ENCODE data around the gene GPR149.
"Not testable (repeated sequence)": the region's sequence is repeated elsewhere in the genome, so short reads cannot be mapped to it uniquely, and the experiment has no call there.

GPR149 gene, protein sequence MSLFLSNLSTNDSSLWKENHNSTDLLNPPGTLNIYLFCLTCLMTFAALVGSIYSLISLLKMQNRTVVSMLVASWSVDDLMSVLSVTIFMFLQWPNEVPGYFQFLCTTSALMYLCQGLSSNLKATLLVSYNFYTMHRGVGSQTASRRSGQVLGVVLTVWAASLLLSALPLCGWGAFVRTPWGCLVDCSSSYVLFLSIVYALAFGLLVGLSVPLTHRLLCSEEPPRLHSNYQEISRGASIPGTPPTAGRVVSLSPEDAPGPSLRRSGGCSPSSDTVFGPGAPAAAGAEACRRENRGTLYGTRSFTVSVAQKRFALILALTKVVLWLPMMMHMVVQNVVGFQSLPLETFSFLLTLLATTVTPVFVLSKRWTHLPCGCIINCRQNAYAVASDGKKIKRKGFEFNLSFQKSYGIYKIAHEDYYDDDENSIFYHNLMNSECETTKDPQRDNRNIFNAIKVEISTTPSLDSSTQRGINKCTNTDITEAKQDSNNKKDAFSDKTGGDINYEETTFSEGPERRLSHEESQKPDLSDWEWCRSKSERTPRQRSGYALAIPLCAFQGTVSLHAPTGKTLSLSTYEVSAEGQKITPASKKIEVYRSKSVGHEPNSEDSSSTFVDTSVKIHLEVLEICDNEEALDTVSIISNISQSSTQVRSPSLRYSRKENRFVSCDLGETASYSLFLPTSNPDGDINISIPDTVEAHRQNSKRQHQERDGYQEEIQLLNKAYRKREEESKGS

DNA sequence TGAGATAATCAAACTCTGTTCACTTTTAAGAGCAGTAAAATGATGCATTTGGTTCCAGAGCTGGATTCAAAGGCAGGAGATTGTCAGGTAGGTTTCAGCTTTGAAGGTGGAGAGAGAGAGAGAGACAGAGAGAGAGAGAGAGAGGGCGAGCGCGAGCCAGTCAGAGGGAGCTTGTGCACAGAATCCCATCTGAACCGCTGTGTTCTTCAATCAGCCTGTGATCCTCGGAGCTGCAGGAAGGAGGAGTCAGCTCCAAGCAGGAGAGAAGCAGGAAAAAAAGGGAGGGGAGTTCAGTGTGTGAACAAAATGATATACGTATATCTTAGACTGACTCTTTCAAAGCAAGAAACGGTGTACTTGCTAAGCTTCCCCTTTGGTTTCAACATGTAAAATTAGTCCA is at the start of gene GPR149:
TSS of gene GPR149 (minus strand) at position 177 of the 400 bp plus-strand sequence. CDS start 575 bp downstream, outside the sequence.
- H3K36me3 ChIP-seq (ENCODE audit: insufficient read depth, low read length) = no peaks in the 10 kb centered on the region
- DNase-seq (ENCODE audit: low read depth, low spot score) = no peak
- no peaks in the 10 kb centered on the region for H3K9me3 ChIP-seq (ENCODE audit: low read depth, low read length)
- no peak within 1 kb of the TSS for H3K9ac ChIP-seq (ENCODE audit: insufficient read length)
- H3K27ac ChIP-seq = no peak within 1 kb of the TSS
- no peak for TF ChIP-seq EZH2 (IDR thresholded peaks at IDR 0.05)
- TF ChIP-seq POLR2AphosphoS5 (IDR thresholded peaks at IDR 0.05; ENCODE audit: borderline replicate concordance, low read depth, low read length) = no peak
- TF ChIP-seq FOXP2 (optimal IDR thresholded peaks at IDR 0.05; ENCODE audit: control extremely low read depth, extremely low read length, insufficient read depth) = no peak
- H3K4me3 ChIP-seq = no peak within 1 kb of the TSS

DNA sequence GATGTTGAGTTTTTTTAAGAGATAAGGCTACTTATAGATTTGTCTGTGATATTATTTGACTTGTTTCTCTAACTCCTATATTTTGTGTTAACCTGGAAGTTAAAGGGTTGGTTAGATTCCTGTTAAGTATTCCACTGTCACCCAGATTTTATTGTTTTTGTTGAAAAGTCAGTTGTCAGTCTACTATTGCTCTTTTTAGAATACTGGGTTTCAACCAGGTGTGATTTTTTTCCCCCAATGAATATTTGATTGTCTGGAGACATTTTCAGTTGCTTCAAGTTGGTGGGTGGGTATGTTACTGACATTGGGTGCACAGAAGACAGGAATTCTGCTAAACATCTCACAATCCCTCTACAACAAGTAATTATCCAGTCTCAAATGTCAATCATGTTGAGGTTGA is 43.8 kb upstream of the GPR149 start:
- Histone ChIP-seq H3K4me3 (no peak overlapping the region), H3K27ac (no peak overlapping the region), H3K9me3 (ENCODE audit: low read depth, low read length) (no peaks in the 10 kb centered on the region), H3K36me3 (ENCODE audit: insufficient read depth, low read length) (no peaks in the 10 kb centered on the region), H3K9ac (ENCODE audit: insufficient read length) (no peak overlapping the region)
- TF ChIP-seq EZH2 (IDR thresholded peaks at IDR 0.05) = no peak
- TF ChIP-seq FOXP2 (optimal IDR thresholded peaks at IDR 0.05; ENCODE audit: control extremely low read depth, extremely low read length, insufficient read depth) = no peak
- TF ChIP-seq POLR2AphosphoS5 (IDR thresholded peaks at IDR 0.05; ENCODE audit: borderline replicate concordance, low read depth, low read length) = no peak
- no peak for DNase-seq (ENCODE audit: low read depth, low spot score)

DNA sequence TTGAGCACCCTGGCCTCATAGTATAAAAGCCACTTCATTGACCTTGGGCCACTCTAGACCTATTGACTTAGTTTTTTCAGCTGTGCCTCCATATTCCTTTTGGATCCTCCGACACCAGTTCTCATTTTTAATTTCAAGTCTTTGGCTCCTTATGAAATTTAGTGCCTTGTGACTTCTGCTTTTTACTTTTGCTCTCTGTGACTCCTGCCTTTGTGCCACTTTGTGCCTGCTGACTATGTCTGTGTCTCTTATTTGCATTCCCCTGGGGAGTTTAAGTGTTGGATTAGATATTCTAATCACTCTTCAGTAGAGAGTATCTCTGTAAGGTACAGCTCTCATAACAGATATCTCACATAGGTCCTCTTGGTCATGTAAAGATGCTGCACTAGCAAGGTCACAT is 39.6 kb upstream of the GPR149 start:
- no peaks in the 10 kb centered on the region for H3K9me3 ChIP-seq (ENCODE audit: low read depth, low read length)
- H3K9ac ChIP-seq (ENCODE audit: insufficient read length) = no peak overlapping the region
- H3K27ac ChIP-seq = no peak overlapping the region
- H3K4me3 ChIP-seq = no peak overlapping the region
- no peaks in the 10 kb centered on the region for H3K36me3 ChIP-seq (ENCODE audit: insufficient read depth, low read length)
- DNase-seq (ENCODE audit: low read depth, low spot score) = no peak
- no peak for TF ChIP-seq FOXP2 (optimal IDR thresholded peaks at IDR 0.05; ENCODE audit: control extremely low read depth, extremely low read length, insufficient read depth)

DNA sequence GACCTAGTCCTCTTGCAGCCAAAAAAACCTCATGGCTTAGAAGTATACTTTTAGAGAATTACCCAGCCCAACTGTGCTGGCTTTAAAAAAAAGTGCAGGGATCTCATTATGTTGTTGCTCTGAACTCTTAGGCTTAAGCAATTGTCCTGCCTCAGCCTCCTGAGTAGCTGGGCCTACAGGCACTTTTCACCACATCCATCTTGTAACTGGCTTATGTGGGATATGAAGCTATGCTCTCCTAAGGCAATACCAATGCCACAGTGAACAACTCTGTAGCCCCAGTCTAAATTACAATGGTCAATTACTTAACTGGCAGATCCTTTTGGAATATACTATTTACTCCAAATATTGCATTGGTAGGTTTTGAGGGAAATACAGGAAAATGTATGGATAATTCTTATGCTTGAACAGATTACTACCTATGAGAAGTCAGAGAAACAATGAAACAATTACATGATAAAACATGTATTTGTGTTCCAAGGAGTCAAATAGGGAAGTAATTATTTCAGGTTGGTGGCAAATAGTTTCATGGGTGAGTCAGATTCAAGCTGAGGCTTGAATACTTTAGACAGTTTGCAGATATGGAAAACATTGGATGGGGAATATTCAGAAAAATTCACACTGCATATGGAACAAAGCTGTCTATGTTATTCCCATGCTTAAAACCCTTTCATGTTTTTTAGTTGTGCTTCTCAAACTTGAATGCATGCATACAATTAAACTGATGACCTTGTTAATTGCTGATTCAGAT is 34.6 kb upstream of the GPR149 start:
- H3K36me3 ChIP-seq (ENCODE audit: insufficient read depth, low read length) = no peaks in the 10 kb centered on the region
- H3K9ac ChIP-seq (ENCODE audit: insufficient read length) = no peak overlapping the region
- no peak overlapping the region for H3K4me3 ChIP-seq
- TF ChIP-seq POLR2AphosphoS5 (IDR thresholded peaks at IDR 0.05; ENCODE audit: borderline replicate concordance, low read depth, low read length) (no peak), EZH2 (IDR thresholded peaks at IDR 0.05) (no peak), FOXP2 (optimal IDR thresholded peaks at IDR 0.05; ENCODE audit: control extremely low read depth, extremely low read length, insufficient read depth) (no peak)
- H3K9me3 ChIP-seq (ENCODE audit: low read depth, low read length) = no peaks in the 10 kb centered on the region
- DNase-seq (ENCODE audit: low read depth, low spot score) = no peak
- no peak overlapping the region for H3K27ac ChIP-seq

DNA sequence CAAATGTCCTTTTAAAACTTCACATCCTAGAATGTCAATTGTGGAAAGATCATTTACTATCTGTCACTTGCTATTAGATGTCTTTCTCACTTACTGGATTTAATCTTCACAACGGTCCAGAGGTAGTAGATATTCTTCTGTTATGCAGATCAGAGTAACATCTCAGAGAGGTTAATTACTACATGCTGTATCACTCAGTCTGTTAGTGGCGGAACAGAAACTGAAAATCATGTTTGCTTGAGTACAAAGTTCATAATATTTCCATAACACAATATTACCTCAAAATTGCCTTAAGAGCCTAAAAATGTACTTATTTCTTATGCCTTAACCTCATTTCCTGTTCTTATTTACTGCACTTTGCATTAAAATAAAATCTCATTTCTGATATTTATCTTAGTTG is 28.6 kb upstream of the GPR149 start:
- Histone ChIP-seq H3K9me3 (ENCODE audit: low read depth, low read length) (no peaks in the 10 kb centered on the region), H3K9ac (ENCODE audit: insufficient read length) (no peak overlapping the region), H3K4me3 (no peak overlapping the region), H3K36me3 (ENCODE audit: insufficient read depth, low read length) (no peaks in the 10 kb centered on the region), H3K27ac (no peak overlapping the region)
- no peak for DNase-seq (ENCODE audit: low read depth, low spot score)
- no peak for TF ChIP-seq EZH2 (IDR thresholded peaks at IDR 0.05)
- no peak for TF ChIP-seq FOXP2 (optimal IDR thresholded peaks at IDR 0.05; ENCODE audit: control extremely low read depth, extremely low read length, insufficient read depth)
- no peak for TF ChIP-seq POLR2AphosphoS5 (IDR thresholded peaks at IDR 0.05; ENCODE audit: borderline replicate concordance, low read depth, low read length)

DNA sequence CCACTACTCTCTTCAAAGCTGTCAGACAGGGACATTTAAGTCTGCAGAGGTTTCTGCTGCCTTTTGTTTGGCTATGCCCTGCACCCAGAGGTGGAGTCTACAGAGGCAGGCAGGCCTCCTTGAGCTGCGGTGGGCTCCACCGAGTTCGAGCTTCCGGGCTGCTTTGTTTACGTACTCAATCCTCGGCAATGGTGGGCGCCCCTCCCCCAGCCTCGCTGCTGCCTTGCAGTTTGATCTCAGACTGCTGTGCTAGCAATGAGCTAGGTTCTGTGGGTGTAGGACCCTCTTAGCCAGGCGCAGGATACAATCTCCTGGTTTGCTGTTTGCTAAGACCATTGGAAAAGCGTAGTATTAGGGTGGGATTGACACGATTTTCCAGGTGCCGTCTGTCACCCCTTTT is 9.1 kb upstream of the GPR149 start:
- not testable (repeated sequence) for H3K9ac ChIP-seq (ENCODE audit: insufficient read length); H3K36me3 ChIP-seq (ENCODE audit: insufficient read depth, low read length); DNase-seq (ENCODE audit: low read depth, low spot score); H3K4me3 ChIP-seq; H3K9me3 ChIP-seq (ENCODE audit: low read depth, low read length); H3K27ac ChIP-seq

DNA sequence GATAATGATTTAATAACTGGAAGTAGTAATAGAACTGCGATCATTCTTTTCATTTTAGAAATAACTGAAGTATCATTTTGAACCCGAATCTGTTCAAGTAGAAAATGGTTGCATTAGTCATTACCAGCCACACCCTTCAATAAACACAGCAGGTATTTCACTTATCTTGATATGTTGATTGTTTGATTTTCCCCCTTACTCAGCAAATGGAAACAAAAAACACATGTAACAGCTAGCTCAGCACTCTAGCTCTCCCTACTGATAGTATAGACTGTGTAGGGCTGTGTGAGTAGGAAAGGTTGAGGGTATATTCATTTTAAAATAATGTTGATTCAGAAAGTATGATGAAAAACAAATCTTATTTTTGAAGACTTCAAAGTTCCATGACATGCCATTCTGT is 1.1 kb upstream of the GPR149 start:
- Histone ChIP-seq H3K27ac (no peak overlapping the region), H3K9ac (ENCODE audit: insufficient read length) (no peak overlapping the region), H3K36me3 (ENCODE audit: insufficient read depth, low read length) (no peaks in the 10 kb centered on the region), H3K9me3 (ENCODE audit: low read depth, low read length) (no peaks in the 10 kb centered on the region), H3K4me3 (no peak overlapping the region)
- TF ChIP-seq EZH2 (IDR thresholded peaks at IDR 0.05) = no peak
- no peak for TF ChIP-seq FOXP2 (optimal IDR thresholded peaks at IDR 0.05; ENCODE audit: control extremely low read depth, extremely low read length, insufficient read depth)
- no peak for TF ChIP-seq POLR2AphosphoS5 (IDR thresholded peaks at IDR 0.05; ENCODE audit: borderline replicate concordance, low read depth, low read length)
- DNase-seq (ENCODE audit: low read depth, low spot score) = no peak

Measured in SK-N-MC (cell line).